ENCODE measurements around the gene HYAL2.

The HYAL2 gene

DNA sequence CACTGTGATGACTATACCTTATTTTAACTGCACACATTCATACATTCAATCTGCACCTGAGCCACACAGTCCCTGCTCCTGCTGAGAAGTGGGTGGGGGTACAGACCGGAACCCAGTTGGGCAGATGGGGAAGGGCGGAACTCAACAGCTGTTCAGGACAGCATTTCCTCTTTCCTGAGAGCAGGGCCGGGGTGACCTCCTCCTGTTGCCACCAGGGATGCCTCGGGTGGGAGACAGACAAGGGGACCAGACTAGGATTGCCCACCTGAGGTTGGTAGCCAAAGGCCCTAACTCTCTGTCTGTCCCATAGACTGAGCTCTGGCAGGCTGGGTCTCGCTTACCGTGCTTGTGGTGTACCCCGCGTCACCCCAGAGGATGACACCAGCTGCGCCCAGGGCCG, 3.9 kb downstream of the HYAL2 start:
- DNase-seq = no peak
- peaks cover 0 to 57% (median 30%) of the 10 kb centered on the region in 4 donors for H3K4me1 ChIP-seq
- H3K36me3 ChIP-seq = peaks cover 0 to 24% (median 18%) of the 10 kb centered on the region in 3 donors
- H3K9me3 ChIP-seq = no peaks in the 10 kb centered on the region
- intact Hi-C loops (cut with DNase I; ENCODE audit: low total_unique reads) = no loop called here
- H3K4me3 ChIP-seq = peak overlapping the region in 1 of 2 donors; percentile 17
- no peak for TF ChIP-seq CTCF (IDR thresholded peaks at IDR 0.05)
- no peak overlapping the region for H3K27ac ChIP-seq
- no peaks in the 10 kb centered on the region for H3K27me3 ChIP-seq

DNA sequence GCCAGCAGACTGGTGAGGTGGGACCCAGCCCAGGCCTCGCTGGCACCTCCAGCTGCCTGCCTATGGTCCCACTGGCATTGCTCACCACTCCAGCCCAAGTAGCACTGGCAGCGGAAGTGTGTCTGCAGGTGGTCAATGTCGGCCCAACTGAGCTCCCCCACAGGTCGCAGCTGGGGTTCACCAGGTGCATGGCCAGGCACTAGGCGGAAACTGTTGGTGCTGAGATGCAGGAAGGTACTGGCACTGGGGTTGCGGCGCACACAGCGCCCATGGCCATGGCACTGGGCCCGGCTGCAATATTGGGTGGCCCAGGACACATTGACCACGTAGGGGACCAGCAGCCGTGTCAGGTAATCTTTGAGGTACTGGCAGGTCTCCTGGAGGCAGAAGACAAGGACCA, 4.4 kb downstream of the HYAL2 start:
- H3K4me3 ChIP-seq = no peak overlapping the region
- peaks cover 0 to 57% (median 30%) of the 10 kb centered on the region in 4 donors for H3K4me1 ChIP-seq
- no peak overlapping the region for H3K27ac ChIP-seq
- no peak for TF ChIP-seq CTCF (IDR thresholded peaks at IDR 0.05)
- H3K36me3 ChIP-seq = peaks cover 0 to 24% (median 18%) of the 10 kb centered on the region in 3 donors
- no peaks in the 10 kb centered on the region for H3K9me3 ChIP-seq
- intact Hi-C loops (cut with DNase I; ENCODE audit: low total_unique reads) = no loop called here
- no peak for DNase-seq
- H3K27me3 ChIP-seq = no peaks in the 10 kb centered on the region

GRCh38 chr3:50317300-50317699, 5.2 kb downstream of the HYAL2 start:
- TF ChIP-seq CTCF (IDR thresholded peaks at IDR 0.05) = no peak
- DNase-seq = no peak
- H3K4me3 ChIP-seq = no peak overlapping the region
- no peaks in the 10 kb centered on the region for H3K27me3 ChIP-seq
- intact Hi-C loops (cut with DNase I; ENCODE audit: low total_unique reads) = no loop called here
- peaks cover 0 to 24% (median 18%) of the 10 kb centered on the region in 3 donors for H3K36me3 ChIP-seq
- no peak overlapping the region for H3K27ac ChIP-seq
- no peaks in the 10 kb centered on the region for H3K9me3 ChIP-seq
- peaks cover 0 to 50% (median 28%) of the 10 kb centered on the region in 4 donors for H3K4me1 ChIP-seq

- H3K4me3 ChIP-seq = no peak overlapping the region
- no peak for DNase-seq
- no peak overlapping the region for H3K27ac ChIP-seq
- H3K4me1 ChIP-seq = peaks cover 0 to 45% (median 23%) of the 10 kb centered on the region in 4 donors
- H3K27me3 ChIP-seq = no peaks in the 10 kb centered on the region
- no peak for TF ChIP-seq CTCF (IDR thresholded peaks at IDR 0.05)
- H3K36me3 ChIP-seq = peaks cover 0 to 24% (median 18%) of the 10 kb centered on the region in 3 donors
- intact Hi-C loops (cut with DNase I; ENCODE audit: low total_unique reads) = no loop called here
- no peaks in the 10 kb centered on the region for H3K9me3 ChIP-seq
Observed at GRCh38 chr3:50316657-50317242, 5.8 kb downstream of the HYAL2 start.

DNA sequence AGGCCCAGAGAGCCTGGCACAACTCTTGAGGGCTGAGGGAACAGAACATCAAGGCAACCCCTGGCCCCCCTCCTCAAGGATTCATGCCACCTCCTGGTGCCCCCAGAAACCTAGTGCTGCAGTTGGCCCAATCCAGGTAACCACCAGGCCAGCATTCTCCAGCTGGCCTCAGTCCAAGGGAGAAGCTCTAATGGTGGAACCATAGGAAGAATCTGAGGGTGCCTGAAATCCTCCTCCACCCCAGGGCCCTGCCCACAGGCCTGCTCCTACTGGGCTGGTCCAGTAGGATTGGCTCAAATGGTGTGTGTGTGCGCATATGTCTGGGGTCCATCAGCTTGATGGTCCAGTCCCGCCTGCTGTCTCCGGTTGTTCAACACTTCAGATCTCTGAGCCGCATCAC, 7.7 kb downstream of the HYAL2 start:
- H3K4me3 ChIP-seq = no peak overlapping the region
- TF ChIP-seq CTCF (IDR thresholded peaks at IDR 0.05) = no peak
- peaks cover 0 to 24% (median 18%) of the 10 kb centered on the region in 3 donors for H3K36me3 ChIP-seq
- H3K27me3 ChIP-seq = no peaks in the 10 kb centered on the region
- intact Hi-C loops (cut with DNase I; ENCODE audit: low total_unique reads) = no loop called here
- peaks cover 0 to 33% (median 13%) of the 10 kb centered on the region in 4 donors for H3K4me1 ChIP-seq
- H3K27ac ChIP-seq = no peak overlapping the region
- DNase-seq = no peak
- no peaks in the 10 kb centered on the region for H3K9me3 ChIP-seq

Measured in tibial artery (tissue), 4 donors.